ENCODE results near the gene NSD2.

DNA sequence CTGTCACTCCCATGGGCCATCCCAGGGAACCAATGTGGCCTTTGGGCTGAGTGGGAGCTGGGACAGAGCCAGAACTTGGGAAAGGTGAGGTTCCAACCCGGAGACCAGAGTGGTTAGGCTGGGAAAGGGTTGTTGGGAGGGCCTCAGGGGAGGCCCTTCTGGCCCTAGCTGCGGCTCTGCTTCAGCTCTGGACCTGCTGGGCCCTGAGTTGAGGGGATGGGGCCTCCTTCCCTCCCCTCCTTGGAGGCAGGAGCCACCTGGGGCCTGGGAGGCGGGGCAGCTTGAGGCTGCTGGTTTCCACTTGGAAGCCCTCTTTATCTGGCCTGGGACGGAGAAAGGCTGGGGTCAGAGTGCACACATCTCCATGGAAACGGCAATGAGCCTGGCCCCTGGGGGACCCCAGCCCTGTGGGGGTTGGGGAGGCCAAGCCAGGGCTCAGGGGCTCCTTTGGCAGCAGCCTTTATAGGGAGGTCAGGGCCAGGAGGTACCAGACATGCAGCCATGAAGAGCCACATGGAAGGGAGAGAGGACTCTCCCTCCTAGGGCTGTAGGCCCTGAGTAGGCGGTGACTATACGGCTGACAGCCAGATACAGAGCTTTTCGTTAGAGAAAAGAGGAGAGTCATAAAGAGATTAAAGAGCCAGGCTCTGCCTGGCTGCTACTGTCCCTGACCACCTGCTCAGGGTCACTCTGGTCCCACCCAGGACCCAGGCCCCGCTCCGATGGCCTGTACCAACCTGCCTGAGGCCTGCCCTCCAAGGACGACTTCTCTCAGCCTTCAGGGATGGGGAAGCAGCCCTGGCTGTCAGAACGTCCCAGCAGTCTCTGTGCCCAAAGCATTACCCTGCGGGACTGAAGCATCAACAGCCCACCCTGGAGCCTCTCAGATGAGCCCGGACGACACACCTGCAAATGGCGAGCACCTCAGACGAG, 6.9 kb upstream of the NSD2 start:
- TF ChIP-seq JUND (IDR thresholded peaks at IDR 0.05) (no peak), RAD21 (IDR thresholded peaks at IDR 0.05) (no peak), NR2F2 (IDR thresholded peaks at IDR 0.05) (no peak), EGR1 (IDR thresholded peaks at IDR 0.05; ENCODE audit: low read depth in 2 of 2) (no peak), TAF1 (conservative IDR thresholded peaks at IDR 0.05) (no peak), YY1 (IDR thresholded peaks at IDR 0.05) (no peak), HNF4G (IDR thresholded peaks at IDR 0.05) (no peak), SP1 (IDR thresholded peaks at IDR 0.05) (no peak), FOXA2 (IDR thresholded peaks at IDR 0.05) (no peak)
- TF ChIP-seq, protein P1, sequence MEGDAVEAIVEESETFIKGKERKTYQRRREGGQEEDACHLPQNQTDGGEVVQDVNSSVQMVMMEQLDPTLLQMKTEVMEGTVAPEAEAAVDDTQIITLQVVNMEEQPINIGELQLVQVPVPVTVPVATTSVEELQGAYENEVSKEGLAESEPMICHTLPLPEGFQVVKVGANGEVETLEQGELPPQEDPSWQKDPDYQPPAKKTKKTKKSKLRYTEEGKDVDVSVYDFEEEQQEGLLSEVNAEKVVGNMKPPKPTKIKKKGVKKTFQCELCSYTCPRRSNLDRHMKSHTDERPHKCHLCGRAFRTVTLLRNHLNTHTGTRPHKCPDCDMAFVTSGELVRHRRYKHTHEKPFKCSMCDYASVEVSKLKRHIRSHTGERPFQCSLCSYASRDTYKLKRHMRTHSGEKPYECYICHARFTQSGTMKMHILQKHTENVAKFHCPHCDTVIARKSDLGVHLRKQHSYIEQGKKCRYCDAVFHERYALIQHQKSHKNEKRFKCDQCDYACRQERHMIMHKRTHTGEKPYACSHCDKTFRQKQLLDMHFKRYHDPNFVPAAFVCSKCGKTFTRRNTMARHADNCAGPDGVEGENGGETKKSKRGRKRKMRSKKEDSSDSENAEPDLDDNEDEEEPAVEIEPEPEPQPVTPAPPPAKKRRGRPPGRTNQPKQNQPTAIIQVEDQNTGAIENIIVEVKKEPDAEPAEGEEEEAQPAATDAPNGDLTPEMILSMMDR (IDR thresholded peaks at IDR 0.05; ENCODE audit: low read depth, low read length, missing input control) = no peak
- TF ChIP-seq, protein P2, sequence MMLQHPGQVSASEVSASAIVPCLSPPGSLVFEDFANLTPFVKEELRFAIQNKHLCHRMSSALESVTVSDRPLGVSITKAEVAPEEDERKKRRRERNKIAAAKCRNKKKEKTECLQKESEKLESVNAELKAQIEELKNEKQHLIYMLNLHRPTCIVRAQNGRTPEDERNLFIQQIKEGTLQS (IDR thresholded peaks at IDR 0.05) = no peak
- TF ChIP-seq, protein P3, sequence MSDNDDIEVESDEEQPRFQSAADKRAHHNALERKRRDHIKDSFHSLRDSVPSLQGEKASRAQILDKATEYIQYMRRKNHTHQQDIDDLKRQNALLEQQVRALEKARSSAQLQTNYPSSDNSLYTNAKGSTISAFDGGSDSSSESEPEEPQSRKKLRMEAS (IDR thresholded peaks at IDR 0.05) = no peak

All from liver (tissue), 3 donors.